Activated CD4-positive, alpha-beta T cell treated with anti-CD3 and anti-CD28 coated beads, Interleukin-2, amount 10 ng/mL, durations not matched to agents 24 days and 14 days (primary cell): ENCODE results near the gene FAM9C. TPM values are rescaled to one million over a fixed set of nuclear protein-coding genes. Genes with fewer than 3 reads are reported as not detected.
"Not testable (repeated sequence)": the region's sequence is repeated elsewhere in the genome, so short reads cannot be mapped to it uniquely, and the experiment has no call there.

Source experiments
- DNase-seq: peaks from one replicate; pipeline ENCODE4 v3.0.0; 2022
- H3K27ac Mint-ChIP-seq: one replicate; pipeline ENCODE4 v1.8.0; 2022; ENCODE audit warnings: mild to moderate bottlenecking, mixed read lengths
- H3K27me3 Mint-ChIP-seq: one replicate; pipeline ENCODE4 v1.8.0; 2022; ENCODE audit warnings: mixed read lengths
- H3K36me3 Mint-ChIP-seq: one replicate; pipeline ENCODE4 v1.8.0; 2022; ENCODE audit warnings: low read depth, mild to moderate bottlenecking, mixed read lengths
- H3K4me1 Mint-ChIP-seq: one replicate; pipeline ENCODE4 v1.8.0; 2021; ENCODE audit warnings: mixed read lengths
- H3K4me3 Mint-ChIP-seq: one replicate; pipeline ENCODE4 v1.8.0; 2022; ENCODE audit warnings: mild to moderate bottlenecking, moderate library complexity, mixed read lengths
- H3K9me3 Mint-ChIP-seq: one replicate; pipeline ENCODE4 v1.8.0; 2021; ENCODE audit warnings: mixed read lengths
- intact Hi-C: fragments of 100-400 bp; cut with micrococcal nuclease; formaldehyde crosslinking; loops from one replicate; pipeline ENCODE4 v1.15.1; 2023
- total RNA-seq: library from RNA; stranded (reverse); gene quantifications from 2 replicates; pipeline ENCODE4 v1.2.3, GENCODE V29; 2022

FAM9C gene
- total RNA-seq, 1 donor from 2014 or later: not detected

DNA sequence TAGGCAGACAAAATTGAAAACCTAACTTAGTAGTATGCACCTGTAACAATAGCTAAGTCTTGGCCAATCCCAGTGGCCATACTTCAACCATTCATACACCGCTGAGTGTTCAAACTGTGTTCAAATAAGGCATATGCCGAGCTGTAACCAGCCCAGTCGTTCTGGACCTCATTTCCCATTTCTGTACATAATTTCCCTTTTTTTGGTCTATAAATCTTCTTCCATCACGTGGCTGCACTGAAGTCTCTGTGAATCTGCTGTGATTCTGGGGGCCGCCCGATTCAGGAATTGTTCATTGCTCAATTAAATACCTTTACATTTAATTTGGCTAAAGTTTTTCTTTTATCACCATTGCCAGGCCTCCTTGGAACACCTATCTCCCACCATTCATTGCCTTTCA is 27.7 kb downstream of the FAM9C start:
- peaks cover 37% of the 10 kb centered on the region for H3K4me1 Mint-ChIP-seq
- H3K27ac Mint-ChIP-seq, H3K27me3 Mint-ChIP-seq, intact Hi-C loops, DNase-seq, H3K9me3 Mint-ChIP-seq, H3K4me3 Mint-ChIP-seq, H3K36me3 Mint-ChIP-seq: not testable (repeated sequence)

DNA sequence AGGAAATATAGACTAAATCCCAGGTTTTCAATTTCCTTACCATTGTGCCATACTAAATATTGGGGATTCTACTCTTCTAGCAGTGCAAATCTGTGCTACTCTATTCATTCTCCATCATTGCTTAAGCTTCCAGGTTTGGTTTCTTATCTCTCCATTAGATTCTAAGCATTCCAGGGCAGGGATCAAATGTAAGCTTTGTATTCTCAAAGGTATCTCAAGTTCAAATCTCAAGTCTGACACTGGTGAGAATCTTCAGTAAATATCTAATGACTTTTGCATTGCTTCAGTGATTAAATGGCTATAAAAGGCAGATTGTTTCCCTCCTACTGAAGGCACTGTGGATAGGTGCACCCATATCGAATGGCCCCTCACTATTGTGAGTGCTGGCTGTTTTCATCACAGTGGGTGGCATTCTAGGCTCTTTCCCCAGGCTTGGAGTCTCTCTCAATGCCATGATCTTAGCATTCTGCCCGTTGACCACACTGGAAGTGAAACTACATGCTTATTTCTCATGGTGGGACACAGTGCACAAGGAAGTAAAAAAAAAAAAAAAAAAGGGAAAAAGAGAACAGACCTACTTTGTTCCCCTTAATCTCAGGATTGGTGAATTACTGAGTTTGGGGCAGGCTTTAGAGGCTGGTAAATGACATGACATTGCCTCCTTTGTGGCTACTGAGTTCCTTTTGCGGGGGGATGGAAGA is 28.7 kb downstream of the FAM9C start:
- peak; percentile 33 for DNase-seq
- no peak overlapping the region for H3K4me3 Mint-ChIP-seq
- intact Hi-C loops: no loop called here
- peaks cover 38% of the 10 kb centered on the region for H3K4me1 Mint-ChIP-seq
- peak overlapping the region; percentile 0 for H3K27ac Mint-ChIP-seq
- H3K9me3 Mint-ChIP-seq: no peaks in the 10 kb centered on the region
- H3K36me3 Mint-ChIP-seq: no peaks in the 10 kb centered on the region
- H3K27me3 Mint-ChIP-seq: no peaks in the 10 kb centered on the region

- DNase-seq: no peak
- Mint-ChIP-seq H3K27ac (peak overlapping the region; percentile 89), H3K9me3 (no peaks in the 10 kb centered on the region), H3K27me3 (no peaks in the 10 kb centered on the region), H3K4me3 (peak overlapping the region; percentile 51), H3K4me1 (peaks cover 44% of the 10 kb centered on the region), H3K36me3 (no peaks in the 10 kb centered on the region)
- intact Hi-C loops: loop anchor here (1.0 kb wide), 1 partner anchor 37 kb away; no protein-coding TSS in a partner anchor
These were observed 30.0 kb downstream of the FAM9C start for GRCh38 chrX:13014111-13015096.

DNA sequence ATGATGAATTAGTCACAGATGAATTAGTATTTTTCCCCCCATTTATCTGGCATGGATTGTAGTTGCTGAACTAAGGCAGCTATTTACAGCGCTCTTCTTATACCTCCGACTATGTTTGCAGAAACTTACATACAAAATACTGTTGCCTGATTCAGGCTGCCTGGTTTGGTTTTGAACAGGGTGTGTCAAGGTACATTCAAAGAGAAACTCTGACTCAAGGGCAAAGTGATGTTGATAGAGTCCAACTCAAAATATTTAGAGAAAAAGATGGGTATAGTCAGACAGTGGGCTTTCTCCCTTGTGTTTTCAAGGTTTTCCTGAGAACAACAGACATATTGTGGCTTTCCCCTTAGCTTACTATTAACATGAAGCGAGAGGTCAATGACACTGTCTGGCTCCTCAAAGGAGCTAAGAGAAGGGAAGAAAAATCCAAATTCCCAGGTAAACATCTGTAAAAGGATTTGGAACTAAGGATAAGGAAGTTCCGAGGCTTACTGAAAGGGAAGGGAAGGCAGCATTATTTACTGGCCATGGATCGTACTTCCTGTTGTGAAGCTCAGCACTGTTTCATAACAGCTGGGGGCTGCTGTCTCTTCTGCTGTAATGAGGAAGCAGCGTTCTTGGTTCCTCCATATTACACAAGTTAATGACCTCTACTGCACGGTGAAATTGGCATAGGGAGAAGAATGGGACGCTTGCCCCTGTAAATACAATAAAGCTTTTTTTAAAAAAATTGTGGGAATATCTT is 30.9 kb downstream of the FAM9C start:
- no peaks in the 10 kb centered on the region for H3K36me3 Mint-ChIP-seq
- peak; percentile 69 for DNase-seq
- no peaks in the 10 kb centered on the region for H3K9me3 Mint-ChIP-seq
- intact Hi-C loops: loop anchor here (1.0 to 2.0 kb wide), 5 partner anchors 8 to 63 kb away; no protein-coding TSS in a partner anchor
- H3K27me3 Mint-ChIP-seq: no peaks in the 10 kb centered on the region
- peak overlapping the region; percentile 89 for H3K27ac Mint-ChIP-seq
- peak overlapping the region; percentile 51 for H3K4me3 Mint-ChIP-seq
- H3K4me1 Mint-ChIP-seq: peaks cover 49% of the 10 kb centered on the region

DNA sequence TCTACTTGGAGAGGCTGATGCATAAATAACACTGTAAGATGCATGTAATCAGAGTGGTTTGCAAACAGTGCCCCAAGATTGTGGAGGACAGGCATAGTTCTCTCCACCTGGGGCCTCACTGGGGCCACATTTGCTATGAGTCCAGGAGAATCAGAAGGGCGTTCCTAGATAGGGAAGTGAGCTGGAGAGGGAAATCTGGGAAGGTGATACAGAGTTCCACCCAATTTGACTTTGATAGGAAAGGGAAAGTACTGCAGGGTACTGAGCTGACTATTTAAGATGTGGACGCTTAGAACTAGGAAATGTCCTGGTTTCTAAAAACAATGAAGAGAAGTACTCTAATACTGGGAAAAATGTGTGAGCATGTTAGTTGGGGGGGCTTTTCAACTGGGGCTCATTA is 33.9 kb downstream of the FAM9C start:
- no peak for DNase-seq
- peaks cover 55% of the 10 kb centered on the region for H3K4me1 Mint-ChIP-seq
- H3K27me3 Mint-ChIP-seq: no peaks in the 10 kb centered on the region
- H3K27ac Mint-ChIP-seq: no peak overlapping the region
- intact Hi-C loops: no loop called here
- H3K36me3 Mint-ChIP-seq: no peaks in the 10 kb centered on the region
- no peak overlapping the region for H3K4me3 Mint-ChIP-seq
- H3K9me3 Mint-ChIP-seq: no peaks in the 10 kb centered on the region

GRCh38 chrX:13009844-13010243 is 34.6 kb downstream of the FAM9C start:
- no peak for DNase-seq
- no peaks in the 10 kb centered on the region for H3K27me3 Mint-ChIP-seq
- no peak overlapping the region for H3K27ac Mint-ChIP-seq
- H3K9me3 Mint-ChIP-seq: no peaks in the 10 kb centered on the region
- peaks cover 60% of the 10 kb centered on the region for H3K4me1 Mint-ChIP-seq
- H3K4me3 Mint-ChIP-seq: no peak overlapping the region
- intact Hi-C loops: no loop called here
- no peaks in the 10 kb centered on the region for H3K36me3 Mint-ChIP-seq

GRCh38 chrX:13009273-13009672 is 35.1 kb downstream of the FAM9C start:
- intact Hi-C loops: no loop called here
- Mint-ChIP-seq H3K9me3 (no peaks in the 10 kb centered on the region), H3K4me3 (no peak overlapping the region), H3K36me3 (no peaks in the 10 kb centered on the region), H3K4me1 (peaks cover 58% of the 10 kb centered on the region), H3K27ac (no peak overlapping the region), H3K27me3 (no peaks in the 10 kb centered on the region)
- no peak for DNase-seq

- Mint-ChIP-seq H3K9me3 (no peaks in the 10 kb centered on the region), H3K4me1 (peaks cover 55% of the 10 kb centered on the region), H3K36me3 (no peaks in the 10 kb centered on the region), H3K27me3 (no peaks in the 10 kb centered on the region), H3K27ac (no peak overlapping the region), H3K4me3 (no peak overlapping the region)
- intact Hi-C loops: no loop called here
- no peak for DNase-seq
These were observed 35.6 kb downstream of the FAM9C start for GRCh38 chrX:13008851-13009250.

DNA sequence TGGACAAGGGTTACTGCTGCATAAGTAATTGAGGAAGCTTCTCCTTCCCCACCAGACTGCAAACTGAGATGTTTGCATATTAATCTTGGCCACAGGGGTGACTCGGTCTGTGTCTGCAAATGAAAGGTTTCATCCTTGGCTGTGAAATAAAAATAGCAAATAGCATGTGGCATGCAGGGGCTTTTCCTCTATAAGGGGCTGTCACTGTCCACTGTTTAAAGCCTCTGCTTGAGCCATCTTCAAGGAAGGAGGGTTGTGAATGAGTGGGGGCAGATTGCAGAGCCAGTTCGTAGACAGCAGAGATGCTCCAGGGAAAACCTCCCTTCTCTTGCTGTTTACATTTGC is 36.3 kb downstream of the FAM9C start:
- Mint-ChIP-seq H3K27me3 (no peaks in the 10 kb centered on the region), H3K4me1 (peaks cover 48% of the 10 kb centered on the region), H3K9me3 (no peaks in the 10 kb centered on the region), H3K36me3 (no peaks in the 10 kb centered on the region), H3K27ac (peak overlapping the region; percentile 69), H3K4me3 (no peak overlapping the region)
- intact Hi-C loops: no loop called here
- no peak for DNase-seq

DNA sequence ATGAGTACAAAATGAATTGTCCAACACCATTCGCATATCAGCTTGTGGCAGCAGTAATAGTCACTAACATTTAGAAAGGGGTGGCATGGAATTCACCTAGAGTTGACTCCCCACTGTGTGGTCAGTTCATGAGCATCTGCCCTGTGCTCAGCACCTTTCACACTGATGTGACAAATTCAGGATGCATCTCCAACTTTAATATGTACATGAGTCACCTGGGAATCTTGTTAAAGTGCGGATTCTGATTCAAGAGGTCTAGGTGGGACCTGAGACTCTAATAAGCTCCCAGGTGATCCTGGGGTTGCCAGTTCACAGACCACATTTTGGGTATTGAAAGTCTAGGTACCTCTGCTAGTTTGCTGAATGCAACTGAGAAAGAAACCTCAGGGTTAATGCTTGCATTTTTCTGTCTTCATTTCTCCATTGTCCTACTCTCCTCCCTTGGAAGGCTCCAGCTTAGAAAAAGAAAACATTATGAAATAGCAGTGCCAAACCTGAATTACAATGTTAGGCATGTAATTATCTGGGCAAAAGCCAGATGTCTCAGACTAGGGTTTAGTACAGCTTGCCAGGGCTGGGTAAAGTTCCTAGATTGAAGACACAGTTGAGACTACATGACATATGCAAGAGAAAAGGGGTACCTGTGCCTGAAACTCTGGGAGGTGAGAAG is 36.8 kb downstream of the FAM9C start:
- Mint-ChIP-seq H3K27me3 (no peaks in the 10 kb centered on the region), H3K27ac (peak overlapping the region; percentile 11), H3K9me3 (no peaks in the 10 kb centered on the region), H3K36me3 (no peaks in the 10 kb centered on the region), H3K4me1 (peaks cover 47% of the 10 kb centered on the region), H3K4me3 (peak overlapping the region; percentile 5)
- no peak for DNase-seq
- intact Hi-C loops: no loop called here

GRCh38 chrX:13005661-13006473 is 38.6 kb downstream of the FAM9C start:
- Mint-ChIP-seq H3K9me3 (no peaks in the 10 kb centered on the region), H3K27me3 (no peaks in the 10 kb centered on the region), H3K4me1 (peaks cover 50% of the 10 kb centered on the region)

DNA sequence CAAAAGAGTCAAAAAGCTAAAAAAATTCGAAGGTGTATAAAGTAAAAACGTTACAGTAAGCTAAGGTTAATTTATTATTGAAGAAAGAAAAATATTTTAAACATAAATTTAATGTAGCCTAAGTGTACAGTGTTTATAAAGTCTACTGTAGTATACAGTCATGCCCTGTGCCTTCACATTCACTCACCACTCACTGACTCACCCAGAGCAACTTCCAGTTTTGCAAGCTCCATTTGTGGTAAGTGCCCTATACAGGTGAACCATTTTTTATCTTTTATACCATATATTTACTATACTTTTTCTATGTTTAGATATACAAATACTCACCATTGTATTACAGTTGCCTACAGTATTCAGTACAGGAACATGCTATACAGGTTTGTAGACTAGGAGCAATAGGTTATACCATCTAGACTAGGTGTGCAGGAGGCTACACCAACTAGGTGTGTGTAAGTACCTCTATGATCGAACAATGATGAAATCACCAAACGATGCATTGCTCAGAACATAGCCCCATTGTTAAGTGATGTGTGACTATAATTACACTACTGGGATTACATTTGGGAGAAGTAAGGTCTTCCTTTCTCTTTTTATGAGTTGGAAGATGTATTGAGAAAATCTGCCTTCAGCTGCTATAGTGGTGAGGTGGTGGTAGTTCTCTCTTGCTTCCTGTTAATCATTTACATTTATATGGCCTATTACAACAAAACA is 42.3 kb downstream of the FAM9C start:
- H3K4me3 Mint-ChIP-seq: peak overlapping the region; percentile 44
- intact Hi-C loops: loop anchor here (5.0 kb wide), 2 partner anchors 165 to 485 kb away; no protein-coding TSS in a partner anchor

More at GRCh38 chrX:13005661-13006473, 38.6 kb downstream of the FAM9C start:
- no peaks in the 10 kb centered on the region for H3K36me3 Mint-ChIP-seq
- DNase-seq: peak; percentile 66
- H3K4me3 Mint-ChIP-seq: peak overlapping the region; percentile 87
- intact Hi-C loops: loop anchor here (1.0 kb wide), 2 partner anchors 7 to 81 kb away; no protein-coding TSS in a partner anchor
- peak overlapping the region; percentile 100 for H3K27ac Mint-ChIP-seq

More for the DNA sequence above, 42.3 kb downstream of the FAM9C start:
- Mint-ChIP-seq H3K36me3 (no peaks in the 10 kb centered on the region), H3K27ac (peak overlapping the region; percentile 58), H3K9me3 (no peaks in the 10 kb centered on the region), H3K4me1 (peaks cover 52% of the 10 kb centered on the region), H3K27me3 (no peaks in the 10 kb centered on the region)
- DNase-seq: no peak
